Stimulated activated CD4-positive, alpha-beta T cell treated with anti-CD3 and anti-CD28 coated beads, TNF-alpha, amount 100 ng/mL, for 48 hours (primary cell): ENCODE measurements around the gene MYMK.

Experiments used
- DNase-seq, 3 donors: peaks; one replicate each; pipeline ENCODE4 v3.0.0-alpha.2; 2020; ENCODE audit warnings: low read depth in 3 of 3

The MYMK gene

GRCh38 chr9:133468374-133468773 lies 56.4 kb downstream of the MYMK start:
- no peak for DNase-seq

DNA sequence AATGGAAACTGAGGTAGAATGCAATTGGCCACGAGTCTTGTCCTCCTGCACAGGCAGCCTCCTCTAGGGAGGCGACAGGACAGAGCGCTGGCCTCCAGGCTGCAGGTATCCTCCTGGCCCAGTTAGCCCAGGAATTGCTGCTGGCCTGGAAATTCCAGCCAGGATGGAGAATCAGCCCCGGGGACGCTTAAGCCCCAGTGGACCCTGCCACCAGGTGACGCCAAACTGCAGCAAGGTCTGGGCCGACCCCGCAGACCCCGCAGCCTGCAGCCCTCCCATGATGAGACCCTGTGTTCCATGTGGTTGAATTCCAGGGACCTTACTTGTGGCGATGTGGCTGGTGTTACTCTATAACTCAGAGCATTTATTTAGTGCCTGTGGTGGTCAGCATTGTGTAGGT lies 57.7 kb downstream of the MYMK start:
- DNase-seq = no peak

DNA sequence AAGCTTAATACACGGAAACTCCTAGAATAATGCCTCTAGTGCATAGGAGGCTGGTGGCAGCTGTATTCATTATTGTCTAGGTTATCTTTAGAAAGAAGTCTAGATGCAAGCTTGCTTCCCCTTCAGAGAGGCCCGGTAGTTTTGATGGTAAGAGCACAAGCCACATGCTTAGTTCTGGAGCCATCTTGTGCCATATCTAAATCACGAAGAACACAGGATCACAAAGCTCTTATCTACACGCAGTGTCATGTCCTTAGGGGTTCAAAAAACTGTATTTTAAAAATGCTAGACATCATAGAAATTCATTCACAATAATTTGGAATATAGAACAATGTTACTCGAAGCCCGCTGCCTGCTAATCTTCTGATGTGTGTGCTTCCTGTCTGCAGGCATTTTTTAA lies 58.8 kb downstream of the MYMK start:
- DNase-seq = no peak

DNA sequence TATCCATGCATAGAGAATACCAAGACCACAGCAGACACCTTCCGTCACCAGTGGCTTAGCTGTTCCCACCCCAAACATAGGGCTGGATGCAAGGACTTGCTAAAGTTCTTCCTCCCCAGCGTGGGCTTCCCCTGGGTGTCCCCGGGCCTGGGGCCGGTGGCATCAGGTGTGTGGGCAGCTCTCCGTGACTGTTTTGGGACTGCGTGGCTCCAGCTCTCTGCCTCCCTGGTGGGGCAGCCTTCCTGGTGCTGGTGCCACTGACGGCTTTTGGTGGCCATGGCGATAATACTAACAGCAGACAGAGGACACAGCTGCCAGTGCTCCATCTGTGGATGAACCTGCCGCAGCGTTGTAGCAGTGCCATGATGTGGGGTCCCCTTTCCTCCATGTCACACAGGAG lies 60.1 kb downstream of the MYMK start:
- DNase-seq = no peak
